ENCODE data around the gene FGF9. TPM values are rescaled to one million over a fixed set of nuclear protein-coding genes. Genes with fewer than 3 reads are reported as not detected.

The FGF9 gene
- total RNA-seq, 2 experiments from 2014 or later, result 4.7 to 11.4 TPM

- H3K4me3 ChIP-seq (ENCODE audit: low read depth, low read length, poor library complexity, severe bottlenecking), result no peak overlapping the region
- H3K4me2 ChIP-seq (ENCODE audit: low read length), result no peak overlapping the region
- ChIA-PET CTCF (ENCODE audit: unreplicated experiment) (no interaction called here), POLR2A (interaction anchor here (0.7 to 0.9 kb wide), 2 partner anchors 42 to 49 kb away, joined by 3 read pairs; no protein-coding TSS in a partner anchor)
- H3K4me1 ChIP-seq (ENCODE audit: insufficient read depth, low read length, poor library complexity, severe bottlenecking), result peaks cover 5% of the 10 kb centered on the region
- H3K9me2 ChIP-seq (ENCODE audit: insufficient read depth, low read length), result no peaks in the 10 kb centered on the region
- intact Hi-C loops (cut with micrococcal nuclease; ENCODE audit: unreplicated experiment), result no loop called here
- H3K79me2 ChIP-seq (ENCODE audit: insufficient read depth, low read depth, low read length), result no peaks in the 10 kb centered on the region
- BruUV-seq (replicated peaks), result no TSS peak
- no peak for TF ChIP-seq EZH2phosphoT487 (IDR thresholded peaks at IDR 0.05; ENCODE audit: borderline replicate concordance, low read depth, low read length)
- peaks cover 4% of the 10 kb centered on the region; the same call in 1 of the 2 replicates for H3K36me3 ChIP-seq (ENCODE audit: insufficient read depth, low read length)
- no peak overlapping the region for H3K27ac ChIP-seq (ENCODE audit: low read depth, low read length, poor library complexity, severe bottlenecking)
- no peak for DNase-seq (ENCODE audit: low spot score)
- H4K20me1 ChIP-seq (ENCODE audit: insufficient read depth, low read length), result no peaks in the 10 kb centered on the region
- H2AFZ ChIP-seq (ENCODE audit: low read length), result no peak overlapping the region
- no peaks in the 10 kb centered on the region for H3K9me3 ChIP-seq (ENCODE audit: low read length)
These were observed 18.2 kb downstream of the FGF9 start for GRCh38 chr13:21689097-21689496.

GRCh38 chr13:21690955-21691354, 20.1 kb downstream of the FGF9 start:
- no peak overlapping the region for H3K4me3 ChIP-seq (ENCODE audit: low read depth, low read length, poor library complexity, severe bottlenecking)
- no peaks in the 10 kb centered on the region for H4K20me1 ChIP-seq (ENCODE audit: insufficient read depth, low read length)
- ChIA-PET POLR2A (interaction anchor here (0.6 to 1.8 kb wide), 3 partner anchors 10 to 107 kb away, joined by 4 to 11 read pairs (median 8); no protein-coding TSS in a partner anchor), CTCF (ENCODE audit: unreplicated experiment) (no interaction called here)
- intact Hi-C loops (cut with micrococcal nuclease; ENCODE audit: unreplicated experiment), result no loop called here
- H3K79me2 ChIP-seq (ENCODE audit: insufficient read depth, low read depth, low read length), result no peaks in the 10 kb centered on the region
- H3K4me1 ChIP-seq (ENCODE audit: insufficient read depth, low read length, poor library complexity, severe bottlenecking), result peaks cover 5% of the 10 kb centered on the region
- H3K9me2 ChIP-seq (ENCODE audit: insufficient read depth, low read length), result no peaks in the 10 kb centered on the region
- no peaks in the 10 kb centered on the region for H3K9me3 ChIP-seq (ENCODE audit: low read length)
- no TSS peak for BruUV-seq (replicated peaks)
- H2AFZ ChIP-seq (ENCODE audit: low read length), result no peak overlapping the region
- H3K4me2 ChIP-seq (ENCODE audit: low read length), result no peak overlapping the region
- H3K36me3 ChIP-seq (ENCODE audit: insufficient read depth, low read length), result peaks cover 5% of the 10 kb centered on the region; the same call in 1 of the 2 replicates
- no peak for TF ChIP-seq CTCF (conservative IDR thresholded peaks at IDR 0.05; ENCODE audit: low read length)
- no peak for TF ChIP-seq EZH2phosphoT487 (IDR thresholded peaks at IDR 0.05; ENCODE audit: borderline replicate concordance, low read depth, low read length)
- no peak for DNase-seq (ENCODE audit: low spot score)
- no peak overlapping the region for H3K27ac ChIP-seq (ENCODE audit: low read depth, low read length, poor library complexity, severe bottlenecking)

- Histone ChIP-seq H3K79me2 (ENCODE audit: insufficient read depth, low read depth, low read length) (no peaks in the 10 kb centered on the region), H3K27ac (ENCODE audit: low read depth, low read length, poor library complexity, severe bottlenecking) (no peak overlapping the region), H4K20me1 (ENCODE audit: insufficient read depth, low read length) (no peaks in the 10 kb centered on the region), H3K4me3 (ENCODE audit: low read depth, low read length, poor library complexity, severe bottlenecking) (no peak overlapping the region), H3K4me1 (ENCODE audit: insufficient read depth, low read length, poor library complexity, severe bottlenecking) (peaks cover 5% of the 10 kb centered on the region), H3K9me3 (ENCODE audit: low read length) (no peaks in the 10 kb centered on the region), H3K36me3 (ENCODE audit: insufficient read depth, low read length) (peaks cover 5% of the 10 kb centered on the region; the same call in 1 of the 2 replicates), H3K9me2 (ENCODE audit: insufficient read depth, low read length) (no peaks in the 10 kb centered on the region), H2AFZ (ENCODE audit: low read length) (no peak overlapping the region), H3K4me2 (ENCODE audit: low read length) (no peak overlapping the region)
- TF ChIP-seq EZH2phosphoT487 (IDR thresholded peaks at IDR 0.05; ENCODE audit: borderline replicate concordance, low read depth, low read length), result no peak
- BruUV-seq (replicated peaks), result no TSS peak
- ChIA-PET POLR2A (interaction anchor here (0.6 to 1.8 kb wide), 3 partner anchors 10 to 107 kb away, joined by 4 to 11 read pairs (median 8); no protein-coding TSS in a partner anchor), CTCF (ENCODE audit: unreplicated experiment) (no interaction called here)
- no peak for DNase-seq (ENCODE audit: low spot score)
- intact Hi-C loops (cut with micrococcal nuclease; ENCODE audit: unreplicated experiment), result no loop called here
These were observed 20.6 kb downstream of the FGF9 start for GRCh38 chr13:21691500-21691899.

Data from OCI-LY7 (cell line).